Activated naive CD4-positive, alpha-beta T cell treated with anti-CD3 and anti-CD28 coated beads, Interleukin-2, amount 50 U/mL, for 16 hours (primary cell): ENCODE data around the gene NETO2.
"Not testable (repeated sequence)": the region's sequence is repeated elsewhere in the genome, so short reads cannot be mapped to it uniquely, and the experiment has no call there.

Source experiments
- DNase-seq: peaks from one replicate; pipeline ENCODE4 v3.0.0-alpha.2; 2020

The NETO2 gene

GRCh38 chr16:47064775-47065174, 79.0 kb downstream of the NETO2 start:
- DNase-seq = no peak

- DNase-seq = no peak
Observed at GRCh38 chr16:47063011-47063724, 80.6 kb downstream of the NETO2 start.

DNA sequence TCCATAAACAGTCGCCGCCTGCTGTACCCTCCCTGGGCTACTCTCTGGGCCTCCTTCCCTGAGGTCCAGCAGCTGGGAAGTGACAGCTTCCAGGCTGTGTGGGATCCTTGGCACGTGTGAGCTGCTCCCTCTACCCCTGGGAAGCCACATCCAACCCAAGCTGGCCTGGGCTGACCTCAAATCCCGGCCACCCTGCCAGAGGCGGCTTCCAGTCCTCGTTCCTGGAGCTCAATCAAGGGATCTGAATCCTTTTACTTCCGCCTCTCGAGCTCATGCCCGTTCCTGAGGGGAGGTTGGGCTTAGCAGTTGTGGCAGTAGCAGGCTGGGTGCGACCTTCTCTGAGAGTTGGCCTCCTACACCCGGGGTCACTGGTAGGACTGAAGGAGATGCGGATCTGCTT, 82.5 kb downstream of the NETO2 start:
- DNase-seq = no peak

- DNase-seq = no peak
Observed at GRCh38 chr16:47060596-47060995, 83.1 kb downstream of the NETO2 start.

GRCh38 chr16:47059991-47060390, 83.8 kb downstream of the NETO2 start:
- DNase-seq = no peak

DNA sequence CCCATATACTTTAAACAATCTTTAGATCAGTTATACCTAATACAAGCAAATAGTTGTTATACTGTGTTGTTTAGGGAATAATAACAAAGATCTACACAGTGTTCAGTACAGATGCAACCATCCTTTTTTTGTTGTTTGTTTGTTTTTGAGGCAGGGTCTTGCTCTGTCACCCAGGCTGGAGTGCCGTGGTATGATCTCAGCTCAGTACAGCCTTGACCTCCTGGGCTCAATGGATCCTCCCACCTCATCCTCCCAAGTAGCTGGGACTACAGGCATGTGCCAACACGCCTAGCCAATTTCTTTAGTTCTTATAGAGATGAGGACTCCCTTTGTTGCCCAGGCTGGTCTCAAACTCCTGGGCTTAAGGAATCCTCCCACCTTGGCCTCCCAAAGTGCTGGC, 84.6 kb downstream of the NETO2 start:
- not testable (repeated sequence) for DNase-seq

GRCh38 chr16:47058295-47059086, 85.3 kb downstream of the NETO2 start:
- no peak for DNase-seq

DNA sequence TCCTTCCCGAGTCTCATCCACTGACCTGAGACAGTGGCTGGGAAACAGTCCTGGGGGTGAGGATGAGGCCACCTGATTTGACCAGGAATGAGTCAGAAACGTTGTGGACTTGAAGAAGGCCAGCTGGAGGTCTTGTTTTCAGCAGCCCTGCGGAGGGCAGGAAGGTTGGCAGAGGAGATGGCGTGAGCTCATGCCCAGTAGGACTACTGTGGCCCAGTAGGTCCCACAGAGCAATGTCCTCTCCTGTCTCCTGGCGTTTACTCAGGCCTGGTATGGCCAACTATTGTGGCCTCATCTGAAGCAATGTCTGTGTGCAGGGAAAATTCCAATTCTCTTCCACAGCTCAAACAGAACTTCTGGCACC, 86.1 kb downstream of the NETO2 start:
- no peak for DNase-seq

- DNase-seq = no peak
Observed at GRCh38 chr16:47056688-47057629, 86.8 kb downstream of the NETO2 start.

DNA sequence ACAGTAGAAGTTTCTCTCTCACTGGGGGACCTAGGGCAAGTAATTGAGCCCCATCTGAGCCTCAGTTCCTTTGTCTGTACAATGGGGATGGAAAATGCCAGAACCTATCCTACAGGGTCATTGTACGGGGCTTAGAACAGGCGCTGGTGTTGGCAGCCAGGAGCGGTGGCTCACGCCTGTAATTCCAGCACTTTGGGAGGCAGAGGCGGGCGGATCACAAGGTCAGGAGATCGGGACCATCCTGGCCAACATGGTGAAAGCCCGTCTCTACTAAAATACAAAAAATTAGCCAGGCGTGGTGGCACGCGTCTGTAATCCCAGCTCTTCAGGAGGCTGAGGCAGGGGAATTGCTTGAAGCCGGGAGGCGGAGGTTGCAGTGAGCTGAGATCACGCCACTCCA, 87.7 kb downstream of the NETO2 start:
- not testable (repeated sequence) for DNase-seq

DNA sequence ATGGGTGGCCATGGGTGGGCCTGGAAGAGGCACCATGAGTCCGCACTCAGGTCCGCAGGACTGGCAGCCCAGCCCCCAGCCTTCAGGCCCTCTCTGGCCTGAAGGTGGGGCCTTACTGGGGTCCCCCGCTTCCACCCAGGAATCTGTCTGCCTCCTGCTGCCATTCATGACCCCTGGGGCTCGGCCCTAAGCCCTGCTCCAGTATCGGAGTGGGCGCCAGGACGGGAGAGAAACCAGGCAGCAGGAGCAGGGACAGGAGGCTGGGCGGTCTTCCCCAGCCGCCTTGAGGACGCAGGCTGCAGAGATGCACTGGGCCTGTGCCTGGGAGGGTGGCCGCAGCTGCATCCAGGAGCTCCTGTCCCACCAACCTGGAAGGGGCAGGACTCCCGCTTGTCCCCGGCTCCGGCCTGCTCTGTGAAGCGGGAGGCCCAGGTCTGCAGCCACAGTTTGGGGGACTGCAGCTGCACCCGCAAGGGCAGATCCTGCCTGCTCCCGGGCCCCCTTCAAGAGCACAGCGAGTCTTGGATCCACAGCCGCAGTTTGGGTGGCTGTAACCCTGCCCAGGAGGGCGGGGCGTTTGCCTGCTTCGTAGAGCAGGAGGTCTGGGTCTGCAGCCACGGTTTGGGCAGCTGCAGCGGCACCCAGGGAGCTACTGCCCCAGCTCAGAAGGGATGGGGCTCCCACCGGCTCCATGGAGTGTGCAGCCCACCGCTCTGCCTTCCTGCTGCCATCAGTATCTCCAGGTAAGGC, 88.4 kb downstream of the NETO2 start:
- no peak for DNase-seq

DNA sequence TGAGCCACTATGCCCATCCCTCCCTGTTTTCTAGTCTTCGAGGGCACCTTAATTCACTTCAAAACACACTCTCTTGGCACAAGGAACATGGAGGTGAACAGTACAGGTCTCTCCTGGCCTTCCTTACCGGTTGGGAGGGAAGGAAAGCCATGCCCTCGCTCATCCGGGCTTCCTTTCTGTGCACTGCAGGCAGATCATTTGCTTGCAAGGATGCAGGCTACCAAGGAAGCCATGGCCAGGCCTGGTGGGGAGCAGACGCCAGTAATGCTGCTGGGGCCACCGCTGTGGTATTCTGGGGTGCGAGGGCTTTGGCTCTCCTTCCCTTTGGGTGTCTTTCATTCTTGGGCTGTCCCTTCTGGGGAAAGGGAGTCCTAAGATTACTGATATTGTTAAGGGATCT, 89.4 kb downstream of the NETO2 start:
- DNase-seq = no peak

- no peak for DNase-seq
Observed at GRCh38 chr16:47053895-47054294, 89.8 kb downstream of the NETO2 start.

- no peak for DNase-seq
Observed at GRCh38 chr16:47052666-47053640, 90.8 kb downstream of the NETO2 start.

- no peak for DNase-seq
Observed at GRCh38 chr16:47051031-47051430, 92.7 kb downstream of the NETO2 start.

DNA sequence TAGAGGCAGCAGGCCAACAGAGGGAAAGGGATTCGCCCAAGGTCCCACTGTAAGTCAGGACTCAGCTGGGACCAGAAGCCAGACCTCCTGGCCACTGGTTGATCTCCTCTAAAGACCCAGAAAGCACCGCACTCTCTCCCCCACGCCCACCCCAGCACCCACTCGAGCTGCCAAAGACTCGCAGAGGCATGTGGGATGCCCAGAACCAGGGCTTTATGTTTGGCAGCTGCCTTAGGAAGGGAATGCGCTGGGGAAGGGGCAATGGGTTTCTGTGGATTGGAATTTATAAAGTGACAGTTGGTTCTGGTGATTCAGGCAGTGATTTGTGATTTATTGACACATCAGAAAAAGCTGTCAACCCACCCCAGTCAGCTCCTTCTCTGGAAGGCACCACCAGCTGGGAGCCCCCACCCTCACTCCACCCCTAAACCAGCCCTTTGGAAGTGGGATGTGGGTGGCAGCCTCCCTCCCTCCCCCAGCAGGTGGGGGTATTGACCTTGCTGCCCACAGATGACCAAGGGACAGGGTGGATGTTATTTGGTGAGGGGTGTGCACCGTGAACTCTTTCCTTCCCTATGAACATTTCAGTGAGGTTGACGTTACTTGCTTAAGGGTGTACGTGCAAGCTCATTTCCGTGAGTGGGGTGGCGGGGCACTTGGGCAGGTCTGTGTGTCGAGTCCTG, 93.7 kb downstream of the NETO2 start:
- DNase-seq = no peak

DNA sequence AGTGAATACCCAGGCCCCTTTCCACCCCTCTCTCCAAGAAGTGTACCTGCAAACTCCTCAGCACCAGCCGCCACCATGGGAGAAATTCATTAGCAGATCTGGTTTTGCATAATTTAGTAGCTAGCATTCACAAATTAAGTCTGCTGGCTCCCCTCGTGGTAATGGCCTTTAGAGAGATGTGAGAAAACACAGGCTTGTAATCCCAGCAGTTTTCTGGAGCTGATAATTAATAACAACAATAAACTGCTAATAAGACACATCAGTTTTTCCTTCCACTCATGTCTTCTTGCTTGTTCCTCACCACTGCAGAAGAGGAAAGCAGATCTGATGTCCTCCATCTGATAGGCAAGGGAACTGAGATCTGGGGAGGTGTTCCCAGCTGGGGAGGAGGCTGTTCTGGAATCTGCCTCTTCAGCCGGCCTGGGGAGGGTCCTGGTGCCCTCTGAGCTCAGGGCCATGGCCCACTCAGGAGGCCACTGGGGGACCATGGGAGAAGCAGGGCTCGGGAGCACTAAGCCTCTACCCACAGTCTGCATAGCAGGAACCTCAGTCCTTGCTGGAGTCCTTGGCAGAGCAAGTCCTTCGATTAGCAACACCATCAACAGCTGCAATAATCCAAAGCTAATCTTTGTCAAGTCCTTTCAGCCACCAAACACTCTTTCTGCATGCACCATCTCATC, 96.1 kb downstream of the NETO2 start:
- DNase-seq = no peak

DNA sequence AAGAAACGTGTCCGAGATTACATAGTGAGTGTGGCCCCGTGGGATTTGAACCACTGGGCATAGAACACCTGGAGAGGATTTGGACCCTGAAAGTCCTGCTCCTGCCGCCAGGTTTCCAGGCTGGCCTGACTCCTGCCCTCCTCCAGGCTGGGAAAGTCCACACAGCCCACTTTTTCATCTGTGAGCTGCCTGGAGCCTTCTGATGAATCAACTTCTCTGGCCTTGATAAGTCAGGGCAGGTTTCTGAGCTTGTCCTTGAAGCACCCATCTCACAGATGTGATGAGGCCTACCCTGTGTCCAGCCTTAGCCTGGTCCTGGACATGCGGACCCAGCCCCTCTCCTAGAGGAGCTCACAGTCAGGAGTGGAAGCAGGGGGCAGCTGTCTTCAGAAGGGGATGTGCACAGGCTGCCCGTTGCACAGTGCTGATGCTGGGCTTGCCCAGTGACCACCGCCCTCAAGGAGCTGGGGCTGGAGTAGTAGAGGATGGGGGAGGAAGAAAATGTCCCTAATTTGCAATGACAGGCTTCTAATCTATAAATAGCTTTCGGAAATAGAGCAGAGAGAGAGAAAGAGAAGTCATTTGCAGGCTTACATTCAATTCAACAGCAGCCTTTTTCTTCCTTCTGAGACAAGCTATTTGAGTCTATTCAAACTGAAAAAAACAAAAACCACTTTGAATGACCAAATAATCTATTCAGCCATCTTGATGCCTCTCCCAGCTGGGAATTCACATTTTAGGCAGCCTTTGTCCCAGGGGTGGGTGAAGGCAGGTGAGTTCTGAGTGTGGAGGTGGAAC, 96.8 kb downstream of the NETO2 start:
- DNase-seq = no peak

GRCh38 chr16:47045459-47045858, 98.3 kb downstream of the NETO2 start:
- DNase-seq = no peak
